GM12878 (cell line): ENCODE data around the gene TYK2. TPM values are rescaled to one million over a fixed set of nuclear protein-coding genes. Genes with fewer than 3 reads are reported as not detected.

Experiments used
- ATF7 ChIP-seq: fragments of 450-650 bp; IDR thresholded peaks from 2 replicates; pipeline ENCODE4 v1.6.1; 2016; ENCODE audit warnings: low read depth, mild to moderate bottlenecking
- BCL11A ChIP-seq: IDR thresholded peaks from 2 replicates; pipeline ENCODE4 v1.6.1; 2011; ENCODE audit warnings: low read depth, low read length
- CBX5 ChIP-seq: sonication (generic); IDR thresholded peaks from 2 replicates; pipeline ENCODE4 v1.6.1; 2016; ENCODE audit warnings: low read depth, moderate library complexity, mild to moderate bottlenecking, inconsistent platforms
- CHD4 ChIP-seq: fragments of 200-600 bp; sonication (generic); IDR thresholded peaks from 2 replicates; pipeline ENCODE4 v1.6.1; 2016; ENCODE audit warnings: mild to moderate bottlenecking
- GATAD2B ChIP-seq: fragments of 450-650 bp; conservative IDR thresholded peaks from 2 replicates; pipeline ENCODE4 v1.6.1; 2017; ENCODE audit warnings: low read depth, mild to moderate bottlenecking, moderate library complexity
- IKZF1 ChIP-seq: fragments of 450-650 bp; conservative IDR thresholded peaks from 2 replicates; pipeline ENCODE4 v1.6.1; 2017; ENCODE audit warnings: antibody characterized with exemption, mild to moderate bottlenecking
- LARP7 ChIP-seq: fragments of 450-650 bp; IDR thresholded peaks from 2 replicates; pipeline ENCODE4 v1.6.1; 2017; ENCODE audit warnings: mild to moderate bottlenecking
- MYC ChIP-seq: IDR thresholded peaks from 2 replicates; pipeline ENCODE4 v1.6.1; 2011; ENCODE audit warnings: mild to moderate bottlenecking, low read length, moderate library complexity, inconsistent platforms; ENCODE audit not compliant: insufficient read depth, insufficient replicate concordance, insufficient read length, severe bottlenecking
- PAX5 ChIP-seq: IDR thresholded peaks from 2 replicates; pipeline ENCODE4 v1.6.1; 2011; ENCODE audit warnings: low read depth, low read length, borderline replicate concordance
- PKNOX1 ChIP-seq: fragments of 450-650 bp; IDR thresholded peaks from 2 replicates; pipeline ENCODE4 v1.6.1; 2016; ENCODE audit warnings: mild to moderate bottlenecking
- PML ChIP-seq: IDR thresholded peaks from 2 replicates; pipeline ENCODE4 v1.6.1; 2012; ENCODE audit warnings: low read length, inconsistent platforms
- POLR2A ChIP-seq: IDR thresholded peaks from 2 replicates; pipeline ENCODE4 v1.6.1; 2011; ENCODE audit warnings: low read depth, mild to moderate bottlenecking, low read length
- POLR2AphosphoS2 ChIP-seq: IDR thresholded peaks from 2 replicates; pipeline ENCODE4 v1.6.1; 2011; ENCODE audit warnings: low read depth, mild to moderate bottlenecking, low read length, improper control_type of control experiment, moderate library complexity
- POLR2AphosphoS5 ChIP-seq: IDR thresholded peaks from 2 replicates; pipeline ENCODE4 v1.6.1; 2011; ENCODE audit warnings: mild to moderate bottlenecking, low read length, inconsistent platforms
- RUNX3 ChIP-seq: IDR thresholded peaks from 2 replicates; pipeline ENCODE4 v1.6.1; 2012; ENCODE audit warnings: low read length, inconsistent platforms
- SMAD5 ChIP-seq: IDR thresholded peaks from 2 replicates; pipeline ENCODE4 v1.6.1; 2016; ENCODE audit warnings: antibody characterized with exemption, low read depth
- SP1 ChIP-seq: IDR thresholded peaks from one replicate; pipeline ENCODE4 v1.6.1; 2011; ENCODE audit warnings: low read depth, low read length
- SRF ChIP-seq, 2 experiments: IDR thresholded peaks; 2 replicates each; pipeline ENCODE4 v1.6.1; 2011; ENCODE audit warnings: low read depth in 2 of 2, low read length in 2 of 2, mild to moderate bottlenecking in 1 of 2, moderate library complexity in 1 of 2
- SUZ12 ChIP-seq: fragments of 200-600 bp; sonication (generic); IDR thresholded peaks from one replicate; pipeline ENCODE4 v1.6.1; 2018; ENCODE audit warnings: antibody characterized with exemption, mild to moderate bottlenecking; ENCODE audit not compliant: unreplicated experiment
- TAF1 ChIP-seq: IDR thresholded peaks from 2 replicates; pipeline ENCODE4 v1.6.1; 2011; ENCODE audit warnings: mild to moderate bottlenecking, low read depth, low read length, borderline replicate concordance
- TCF12 ChIP-seq: IDR thresholded peaks from 2 replicates; pipeline ENCODE4 v1.6.1; 2011; ENCODE audit warnings: low read depth, mild to moderate bottlenecking, low read length
- YY1 ChIP-seq: IDR thresholded peaks from 2 replicates; pipeline ENCODE4 v1.6.1; 2011; ENCODE audit warnings: low read depth, mild to moderate bottlenecking, low read length
- ZNF687 ChIP-seq: fragments of 450-650 bp; IDR thresholded peaks from 2 replicates; pipeline ENCODE4 v1.6.1; 2017; ENCODE audit warnings: mild to moderate bottlenecking, moderate library complexity
- polyA plus RNA-seq, 11 experiments: library from polyadenylated mRNA; depleted of rRNA in 4 of 11; unstranded in 6 of 11; stranded (reverse) in 5 of 11; fragments of >200 nt; fragmentation: Nextera tagmentation in 4 of 11; fragmentation: Illumina TruSeq in 1 of 11; extraction: Ambion mirVana in 4 of 11; extraction: Trizol in 1 of 11; gene quantifications; 1 replicate in 1 of 11; 2 replicates in 10 of 11; pipeline versions ENCODE4 v1.2.1 to v1.2.3, GENCODE V29; 2011 to 2016; ENCODE audit warnings: inconsistent platforms in 2 of 11, missing spikeins in 2 of 11, low read depth in 1 of 11
- total RNA-seq, 4 experiments: library from RNA; depleted of rRNA in 3 of 4; stranded (reverse); fragments of >200 nt in 3 of 4; fragmentation: Illumina TruSeq in 1 of 4; extraction: Trizol in 1 of 4; gene quantifications; 2 replicates each; pipeline versions ENCODE4 v1.2.1 to v1.2.3, GENCODE V29; 2013 to 2021
- TF ChIP-seq, protein P1 (sequence below): fragments of 450-650 bp; IDR thresholded peaks from 2 replicates; pipeline ENCODE4 v1.6.1; 2018; ENCODE audit warnings: borderline replicate concordance, mild to moderate bottlenecking; ENCODE audit not compliant: partially characterized antibody

TYK2 gene
- total and polyA plus RNA-seq, 10 of the 15 experiments (the other 5 are each of a cell fraction or from before 2014, with no cell fraction given): 36.4 to 364 (median 179) TPM

- TF ChIP-seq GATAD2B: peak; percentile 36; the same call in 1 of the 2 replicates
- peak; percentile 84 for TF ChIP-seq TAF1
- no peak for TF ChIP-seq CHD4
- peak; percentile 97 for TF ChIP-seq POLR2AphosphoS5
- TF ChIP-seq IKZF1: no peak
- peak; percentile 79 for TF ChIP-seq SP1
- TF ChIP-seq SRF (IDR thresholded peaks at IDR 0.05; ENCODE audit: low read depth in 2 of 2, low read length in 2 of 2): peak; percentile 68 to 80; a peak in 3 of 4 replicates
- no peak; the same call in 1 of the 2 replicates for TF ChIP-seq RUNX3
- peak; percentile 92 for TF ChIP-seq POLR2AphosphoS2
- TF ChIP-seq POLR2A: peak; percentile 98
- peak; percentile 82; the same call in 1 of the 2 replicates for TF ChIP-seq SMAD5
- peak; percentile 70 for TF ChIP-seq LARP7
- peak; percentile 46 for TF ChIP-seq MYC
- TF ChIP-seq CBX5: no peak
- peak; percentile 72 for TF ChIP-seq ZNF687
- TF ChIP-seq, protein P1, sequence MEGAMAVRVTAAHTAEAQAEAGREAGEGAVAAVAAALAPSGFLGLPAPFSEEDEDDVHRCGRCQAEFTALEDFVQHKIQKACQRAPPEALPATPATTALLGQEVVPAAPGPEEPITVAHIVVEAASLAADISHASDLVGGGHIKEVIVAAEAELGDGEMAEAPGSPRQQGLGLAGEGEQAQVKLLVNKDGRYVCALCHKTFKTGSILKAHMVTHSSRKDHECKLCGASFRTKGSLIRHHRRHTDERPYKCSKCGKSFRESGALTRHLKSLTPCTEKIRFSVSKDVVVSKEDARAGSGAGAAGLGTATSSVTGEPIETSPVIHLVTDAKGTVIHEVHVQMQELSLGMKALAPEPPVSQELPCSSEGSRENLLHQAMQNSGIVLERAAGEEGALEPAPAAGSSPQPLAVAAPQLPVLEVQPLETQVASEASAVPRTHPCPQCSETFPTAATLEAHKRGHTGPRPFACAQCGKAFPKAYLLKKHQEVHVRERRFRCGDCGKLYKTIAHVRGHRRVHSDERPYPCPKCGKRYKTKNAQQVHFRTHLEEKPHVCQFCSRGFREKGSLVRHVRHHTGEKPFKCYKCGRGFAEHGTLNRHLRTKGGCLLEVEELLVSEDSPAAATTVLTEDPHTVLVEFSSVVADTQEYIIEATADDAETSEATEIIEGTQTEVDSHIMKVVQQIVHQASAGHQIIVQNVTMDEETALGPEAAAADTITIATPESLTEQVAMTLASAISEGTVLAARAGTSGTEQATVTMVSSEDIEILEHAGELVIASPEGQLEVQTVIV: peak; percentile 30
- TF ChIP-seq YY1: peak; percentile 93
- peak; percentile 39; the same call in 1 of the 2 replicates for TF ChIP-seq PAX5
- TF ChIP-seq SUZ12: no peak
- no peak for TF ChIP-seq PKNOX1
- TF ChIP-seq ATF7: peak; percentile 94
- TF ChIP-seq BCL11A: peak; percentile 19; the same call in 1 of the 2 replicates
- TF ChIP-seq PML: no peak
- TF ChIP-seq TCF12: 0 out of 2 replicates have a peak, but pooled peaks have one; percentile 43
These were observed 23.0 kb upstream of the TYK2 start, which contains the start of gene CDC37 (continued) for GRCh38 chr19:10403137-10404021.
